Measurements from ENCODE around the gene LRRC46.

LRRC46 gene

DNA sequence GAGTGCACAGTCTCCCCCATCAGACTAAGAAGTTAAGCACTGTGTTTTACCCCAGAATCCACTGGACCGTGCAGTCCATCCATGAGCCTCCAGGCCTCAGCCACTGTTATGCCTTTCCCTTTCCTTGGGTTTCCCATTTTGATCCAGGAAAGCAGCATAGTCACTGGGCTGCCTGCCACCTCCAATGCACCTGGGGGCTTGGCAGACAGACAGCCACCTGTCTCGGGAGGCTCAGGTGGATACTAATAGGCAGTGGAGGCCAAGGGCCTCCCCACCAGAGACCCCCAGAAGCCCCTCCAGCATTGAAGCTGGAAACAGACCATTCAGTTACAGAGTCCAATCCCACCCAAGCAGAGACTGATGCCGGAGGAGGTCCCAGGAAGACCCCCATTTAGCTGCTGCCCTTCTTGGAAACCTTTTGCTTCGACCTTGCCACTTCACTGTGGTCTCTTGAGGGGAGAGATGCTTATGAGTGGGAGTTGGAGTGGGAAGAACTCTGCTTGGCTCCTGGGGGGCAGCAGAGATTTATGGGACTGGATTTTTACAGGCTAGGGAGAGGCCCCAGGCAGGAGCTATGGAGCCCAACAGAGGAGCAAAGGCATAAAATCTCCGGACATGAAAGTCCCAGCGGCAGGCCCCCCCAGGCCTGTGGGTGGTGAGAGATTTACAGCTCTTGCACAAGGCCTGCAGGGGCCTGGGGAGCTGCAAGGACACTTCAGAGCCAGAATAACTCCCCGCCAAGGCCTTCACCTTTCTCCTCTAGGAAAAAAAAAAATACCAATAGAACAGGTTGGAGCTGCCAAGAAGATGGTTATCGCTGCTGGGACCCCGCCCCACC, 52.3 kb downstream of the LRRC46 start:
- TF ChIP-seq, protein P1, sequence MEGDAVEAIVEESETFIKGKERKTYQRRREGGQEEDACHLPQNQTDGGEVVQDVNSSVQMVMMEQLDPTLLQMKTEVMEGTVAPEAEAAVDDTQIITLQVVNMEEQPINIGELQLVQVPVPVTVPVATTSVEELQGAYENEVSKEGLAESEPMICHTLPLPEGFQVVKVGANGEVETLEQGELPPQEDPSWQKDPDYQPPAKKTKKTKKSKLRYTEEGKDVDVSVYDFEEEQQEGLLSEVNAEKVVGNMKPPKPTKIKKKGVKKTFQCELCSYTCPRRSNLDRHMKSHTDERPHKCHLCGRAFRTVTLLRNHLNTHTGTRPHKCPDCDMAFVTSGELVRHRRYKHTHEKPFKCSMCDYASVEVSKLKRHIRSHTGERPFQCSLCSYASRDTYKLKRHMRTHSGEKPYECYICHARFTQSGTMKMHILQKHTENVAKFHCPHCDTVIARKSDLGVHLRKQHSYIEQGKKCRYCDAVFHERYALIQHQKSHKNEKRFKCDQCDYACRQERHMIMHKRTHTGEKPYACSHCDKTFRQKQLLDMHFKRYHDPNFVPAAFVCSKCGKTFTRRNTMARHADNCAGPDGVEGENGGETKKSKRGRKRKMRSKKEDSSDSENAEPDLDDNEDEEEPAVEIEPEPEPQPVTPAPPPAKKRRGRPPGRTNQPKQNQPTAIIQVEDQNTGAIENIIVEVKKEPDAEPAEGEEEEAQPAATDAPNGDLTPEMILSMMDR (IDR thresholded peaks at IDR 0.05; ENCODE audit: borderline replicate concordance, control extremely low read depth, extremely low read depth, insufficient read depth, missing control alignments), result no peak

DNA sequence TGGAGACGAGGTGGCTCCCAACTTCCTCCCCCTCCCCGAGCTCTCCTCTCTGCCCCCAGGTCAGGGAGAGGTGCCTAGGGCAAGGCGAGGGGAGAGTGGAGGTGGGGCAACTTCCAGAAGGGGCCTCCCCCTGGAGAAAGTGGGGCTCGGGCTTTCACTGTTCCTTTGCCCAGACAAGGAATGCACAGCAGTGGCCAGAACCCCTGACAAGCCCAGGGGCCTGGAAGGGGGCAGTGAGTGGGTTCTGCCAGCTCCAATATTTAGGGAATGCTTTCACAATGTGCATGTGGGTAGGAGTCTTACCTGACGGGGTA, 52.9 kb downstream of the LRRC46 start:
- TF ChIP-seq, protein P1 (IDR thresholded peaks at IDR 0.05; ENCODE audit: borderline replicate concordance, control extremely low read depth, extremely low read depth, insufficient read depth, missing control alignments), result no peak
- DNase-seq (ENCODE audit: low spot score), result no peak
- in situ Hi-C loops (cut with MboI; ENCODE audit: low sequenced_read_pairs, unreplicated experiment), result no loop called here

More for the DNA sequence above, 52.3 kb downstream of the LRRC46 start:
- no peak for DNase-seq (ENCODE audit: low spot score)
- in situ Hi-C loops (cut with MboI; ENCODE audit: low sequenced_read_pairs, unreplicated experiment), result no loop called here

DNA sequence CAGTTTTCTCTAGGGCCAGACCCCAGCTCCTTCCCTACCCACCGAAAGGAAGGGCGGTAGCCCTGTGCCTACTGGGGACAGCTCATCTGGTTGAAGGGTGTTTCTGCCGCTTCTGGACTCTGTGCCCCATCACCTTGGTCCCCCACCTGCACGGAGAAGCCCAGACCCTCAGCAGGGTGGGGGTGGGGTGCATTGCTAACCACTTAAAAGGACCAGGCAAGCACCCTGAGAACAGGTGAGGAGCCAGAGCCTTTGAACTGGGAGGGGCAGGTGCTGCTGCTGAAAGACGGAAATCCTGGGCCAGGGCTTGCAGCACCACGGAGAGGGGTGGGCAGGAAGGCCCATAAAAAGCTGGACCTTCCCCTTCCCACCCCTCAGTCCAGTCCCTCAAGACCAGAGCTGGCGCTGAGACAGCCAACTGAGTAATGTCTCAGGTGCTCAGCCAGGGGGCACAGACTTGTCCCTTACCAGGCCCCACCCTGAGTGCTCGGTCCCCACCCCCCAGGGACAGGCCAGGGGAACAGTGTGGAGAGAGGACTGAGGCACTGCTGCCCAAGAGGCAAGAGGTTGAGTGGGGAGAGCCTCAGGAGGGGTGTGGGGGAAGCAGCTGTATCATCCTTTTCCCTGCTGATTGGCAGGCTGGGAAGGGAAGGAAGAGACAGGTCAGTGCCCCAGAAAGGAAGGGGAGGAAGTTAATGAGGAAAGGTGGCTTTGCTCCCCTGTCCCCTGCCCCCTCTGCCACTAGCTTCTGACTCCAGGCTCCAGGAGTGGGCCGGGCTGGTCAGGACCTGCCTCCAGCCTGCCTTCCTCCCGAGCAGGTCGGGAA, 53.6 kb downstream of the LRRC46 start:
- in situ Hi-C loops (cut with MboI; ENCODE audit: low sequenced_read_pairs, unreplicated experiment), result no loop called here
- TF ChIP-seq, protein P1 (IDR thresholded peaks at IDR 0.05; ENCODE audit: borderline replicate concordance, control extremely low read depth, extremely low read depth, insufficient read depth, missing control alignments), result no peak

More for the DNA sequence above, 53.6 kb downstream of the LRRC46 start:
- DNase-seq (ENCODE audit: low spot score), result no peak

Data from GM13976 (cell line).